ENCODE results near the gene DALRD3.

GRCh38 chr3:49005303-49005680, 13.1 kb downstream of the DALRD3 start:
- TF ChIP-seq EP300 (IDR thresholded peaks at IDR 0.05), result no peak
- TF ChIP-seq CTCF (IDR thresholded peaks at IDR 0.05), result no peak
- TF ChIP-seq POLR2A (IDR thresholded peaks at IDR 0.05; ENCODE audit: low read depth), result no peak

All from esophagus muscularis mucosa (tissue), 4 donors.